ENCODE data around the gene TGM3. TPM values are rescaled to one million over a fixed set of nuclear protein-coding genes. Genes with fewer than 3 reads are reported as not detected.

Gene TGM3
- polyA plus RNA-seq, 1 donor from 2014 or later: 0.24 TPM

- H2AFZ ChIP-seq (ENCODE audit: low read depth, low read length): no peak overlapping the region
- no peaks in the 10 kb centered on the region for H3K9me2 ChIP-seq (ENCODE audit: insufficient read depth, low read length)
- no peaks in the 10 kb centered on the region for H4K20me1 ChIP-seq (ENCODE audit: insufficient read depth)
- no peaks in the 10 kb centered on the region for H3K9me3 ChIP-seq (ENCODE audit: low read length)
- no peak overlapping the region for H3K9ac ChIP-seq (ENCODE audit: low read length)
- H3K36me3 ChIP-seq (ENCODE audit: insufficient read depth, low read length): no peaks in the 10 kb centered on the region
- no peak overlapping the region for H3K4me2 ChIP-seq (ENCODE audit: low read length)
- no peaks in the 10 kb centered on the region for H3K79me2 ChIP-seq (replicated peaks; ENCODE audit: insufficient read depth, low read length)
- H3F3A ChIP-seq (ENCODE audit: insufficient read depth, low read length, poor library complexity, severe bottlenecking): no peaks in the 10 kb centered on the region
- no peak for TF ChIP-seq SMC3 (conservative IDR thresholded peaks at IDR 0.05; ENCODE audit: poor library complexity)
- TF ChIP-seq RAD21 (conservative IDR thresholded peaks at IDR 0.05): no peak
- no peak for TF ChIP-seq CTCF (IDR thresholded peaks at IDR 0.05; ENCODE audit: poor library complexity, severe bottlenecking)
- no peak overlapping the region for H3K4me3 ChIP-seq (ENCODE audit: low read length)
- no peak overlapping the region for H3K27ac ChIP-seq (ENCODE audit: low read length)
- H3K27me3 ChIP-seq (ENCODE audit: insufficient read depth, low read depth, low read length): no peaks in the 10 kb centered on the region
Measured at GRCh38 chr20:2261046-2261485, 34.7 kb upstream of the TGM3 start.

- H2AFZ ChIP-seq (ENCODE audit: low read depth, low read length): no peak overlapping the region
- no peak overlapping the region for H3K27ac ChIP-seq (ENCODE audit: low read length)
- no peaks in the 10 kb centered on the region for H3K27me3 ChIP-seq (ENCODE audit: insufficient read depth, low read depth, low read length)
- TF ChIP-seq RAD21 (conservative IDR thresholded peaks at IDR 0.05) (no peak), CTCF (IDR thresholded peaks at IDR 0.05; ENCODE audit: poor library complexity, severe bottlenecking) (no peak), MXI1 (conservative IDR thresholded peaks at IDR 0.05; ENCODE audit: poor library complexity, severe bottlenecking) (no peak), EZH2 (IDR thresholded peaks at IDR 0.05; ENCODE audit: borderline replicate concordance, insufficient read depth, low read length, poor library complexity, severe bottlenecking) (no peak), REST (IDR thresholded peaks at IDR 0.05; ENCODE audit: borderline replicate concordance) (no peak), SMC3 (conservative IDR thresholded peaks at IDR 0.05; ENCODE audit: poor library complexity) (no peak), TAF1 (IDR thresholded peaks at IDR 0.05; ENCODE audit: low read depth) (no peak)
- no peaks in the 10 kb centered on the region for H3K79me2 ChIP-seq (replicated peaks; ENCODE audit: insufficient read depth, low read length)
- H3F3A ChIP-seq (ENCODE audit: insufficient read depth, low read length, poor library complexity, severe bottlenecking): no peaks in the 10 kb centered on the region
- H3K9me3 ChIP-seq (ENCODE audit: low read length): no peaks in the 10 kb centered on the region
- no peaks in the 10 kb centered on the region for H4K20me1 ChIP-seq (ENCODE audit: insufficient read depth)
- no peak overlapping the region for H3K4me2 ChIP-seq (ENCODE audit: low read length)
- no peaks in the 10 kb centered on the region for H3K9me2 ChIP-seq (ENCODE audit: insufficient read depth, low read length)
- H3K4me3 ChIP-seq (ENCODE audit: low read length): no peak overlapping the region
- no peak overlapping the region for H3K9ac ChIP-seq (ENCODE audit: low read length)
- no peaks in the 10 kb centered on the region for H3K36me3 ChIP-seq (ENCODE audit: insufficient read depth, low read length)
Measured at GRCh38 chr20:2261629-2262028, 34.2 kb upstream of the TGM3 start.

Data from neural cell (in vitro differentiated cells).